Measurements from ENCODE around the gene TRIM43B.
"Not testable (repeated sequence)": the region's sequence is repeated elsewhere in the genome, so short reads cannot be mapped to it uniquely, and the experiment has no call there.

TRIM43B gene

GRCh38 chr2:95433373-95433772 lies 51.2 kb downstream of the TRIM43B start:
- not testable (repeated sequence) for DNase-seq

DNA sequence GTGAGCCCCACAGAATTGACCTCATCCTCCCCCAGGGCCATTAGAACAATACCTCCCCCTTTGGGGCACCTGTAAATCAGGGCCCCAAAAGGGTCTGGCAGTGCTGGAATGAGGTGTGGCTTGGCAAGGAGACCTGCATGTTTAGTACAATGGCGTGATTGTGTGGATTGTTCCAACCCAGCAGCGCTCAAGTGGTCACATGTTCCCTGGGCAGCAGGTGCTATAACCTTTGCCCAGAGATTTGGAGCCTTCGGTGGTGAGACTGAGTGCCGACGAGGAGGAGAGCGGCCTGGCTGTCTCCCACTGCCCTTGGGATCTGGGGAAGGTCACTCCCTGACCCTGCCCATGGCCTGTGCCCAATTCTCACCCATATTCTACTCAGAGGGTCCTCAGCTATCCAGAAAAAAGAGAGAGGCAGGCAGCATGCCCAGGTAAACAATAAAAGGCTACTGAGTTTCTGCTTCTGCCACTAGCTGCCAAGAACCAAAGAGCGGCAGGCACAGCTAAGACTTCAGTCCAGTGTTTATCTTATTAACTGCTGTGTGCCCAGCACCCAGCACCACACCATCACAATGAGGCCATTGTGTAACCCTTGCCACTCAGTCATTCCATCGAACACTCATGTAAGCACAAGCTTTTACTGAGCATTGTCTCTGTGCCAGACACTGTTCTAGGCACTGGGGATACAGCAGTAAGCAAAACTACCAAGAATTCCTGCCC lies 54.6 kb downstream of the TRIM43B start:
- not testable (repeated sequence) for DNase-seq

DNA sequence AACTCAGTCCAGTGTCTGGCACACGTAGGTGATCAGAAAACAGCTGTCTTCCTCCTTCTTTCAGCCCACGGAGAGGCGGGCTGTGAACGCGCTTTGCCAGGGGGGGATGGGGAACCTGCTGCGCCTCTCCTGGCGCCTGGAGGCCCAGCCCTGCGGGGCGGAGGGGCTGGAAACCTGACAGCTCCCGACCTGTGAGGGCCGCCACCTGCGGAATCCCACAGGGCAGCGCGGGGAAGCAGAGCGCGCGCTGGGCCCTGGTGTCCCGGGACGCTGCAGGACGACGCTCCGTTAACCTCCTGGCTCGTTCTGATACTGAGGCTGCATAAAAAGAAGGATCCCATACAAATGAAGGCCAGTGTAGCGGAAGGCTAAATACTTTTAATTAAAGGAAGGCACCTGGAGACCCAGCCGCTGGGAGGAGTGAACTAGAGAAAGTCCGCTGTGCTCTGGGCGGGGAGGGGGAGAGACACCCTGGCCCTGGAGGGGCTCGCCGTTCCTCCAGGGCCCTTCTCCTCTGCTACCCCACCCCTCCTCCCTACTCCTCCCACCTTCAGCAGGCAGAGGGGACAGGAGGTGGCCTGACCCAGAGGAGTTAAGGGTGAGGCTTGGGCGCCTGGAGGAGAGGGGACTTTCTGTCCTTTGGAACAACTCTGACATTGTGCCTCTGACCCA lies 57.2 kb downstream of the TRIM43B start:
- DNase-seq, result not testable (repeated sequence)

Measured in bone marrow (tissue), 2 donors.